NCI-H226 (cell line): ENCODE results near the gene PCCA.
"Not testable (repeated sequence)": the region's sequence is repeated elsewhere in the genome, so short reads cannot be mapped to it uniquely, and the experiment has no call there.

Experiments used
- DNase-seq: peaks from one replicate; pipeline ENCODE4 v3.0.0-alpha.2; 2015

Gene PCCA

DNA sequence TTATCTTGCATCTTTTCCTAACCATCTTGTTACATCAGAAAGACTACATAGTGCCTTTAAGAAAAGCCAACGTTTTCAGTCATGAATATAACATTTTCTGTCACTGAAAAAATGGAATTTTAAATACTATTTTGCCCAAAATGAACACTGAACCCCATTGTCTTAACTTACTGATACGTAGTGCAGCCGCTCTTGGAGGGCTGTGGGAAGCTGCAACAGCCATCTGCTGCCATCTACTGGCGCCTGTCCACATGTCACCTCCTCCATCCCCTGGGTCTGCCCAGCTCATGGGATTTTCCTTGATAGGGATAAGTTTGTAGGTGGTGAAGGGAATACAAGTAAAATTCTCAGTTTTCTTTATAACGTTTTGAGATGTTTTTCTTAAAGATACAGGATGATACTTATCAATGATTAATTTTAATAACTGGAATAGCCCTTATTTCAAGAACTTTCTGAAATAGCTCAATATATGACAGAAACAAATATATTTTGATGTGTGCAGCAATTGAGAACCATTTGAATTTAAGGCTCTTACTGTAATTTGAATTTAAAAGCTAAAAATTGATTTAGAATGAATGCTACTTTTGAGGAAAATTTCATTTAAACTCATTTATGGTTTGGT is 426.0 kb downstream of the PCCA start:
- peak; percentile 38 for DNase-seq

DNA sequence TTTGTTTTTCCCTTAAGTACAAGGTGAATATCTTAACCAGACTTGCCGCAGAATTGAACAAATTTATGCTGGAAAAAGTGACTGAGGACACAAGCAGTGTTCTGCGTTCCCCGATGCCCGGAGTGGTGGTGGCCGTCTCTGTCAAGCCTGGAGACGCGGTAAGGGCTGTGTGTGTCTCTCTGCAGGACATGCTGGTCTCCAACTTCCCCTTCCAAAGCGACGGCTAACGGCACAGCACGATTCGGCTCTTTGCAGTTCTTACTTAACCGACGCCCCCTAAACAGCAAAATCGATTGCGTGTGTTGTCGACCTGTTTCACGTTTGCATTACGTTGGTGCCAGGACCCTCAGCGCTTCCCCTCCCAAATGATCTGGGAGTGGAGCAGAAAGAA is 426.5 kb downstream of the PCCA start:
- no peak for DNase-seq

DNA sequence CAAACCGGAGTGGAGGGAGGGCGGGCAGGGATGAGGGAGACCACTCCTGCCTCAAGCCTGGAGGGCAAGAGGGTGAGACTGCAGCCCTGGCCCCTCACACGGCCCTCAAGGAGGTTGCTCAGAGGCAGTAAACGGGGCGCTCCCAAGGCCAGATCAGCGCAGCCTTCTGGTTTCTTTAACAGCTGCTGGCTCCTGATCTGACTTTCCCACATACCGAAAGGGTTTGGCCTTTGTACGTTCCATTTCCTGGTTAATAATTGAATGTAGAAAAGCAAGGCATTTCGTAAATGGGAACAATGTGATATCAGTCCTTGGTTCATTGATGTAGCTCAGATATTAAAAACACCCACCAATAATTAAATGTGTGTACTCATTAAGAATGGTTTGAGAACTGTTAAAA is 428.2 kb downstream of the PCCA start:
- DNase-seq, result no peak

DNA sequence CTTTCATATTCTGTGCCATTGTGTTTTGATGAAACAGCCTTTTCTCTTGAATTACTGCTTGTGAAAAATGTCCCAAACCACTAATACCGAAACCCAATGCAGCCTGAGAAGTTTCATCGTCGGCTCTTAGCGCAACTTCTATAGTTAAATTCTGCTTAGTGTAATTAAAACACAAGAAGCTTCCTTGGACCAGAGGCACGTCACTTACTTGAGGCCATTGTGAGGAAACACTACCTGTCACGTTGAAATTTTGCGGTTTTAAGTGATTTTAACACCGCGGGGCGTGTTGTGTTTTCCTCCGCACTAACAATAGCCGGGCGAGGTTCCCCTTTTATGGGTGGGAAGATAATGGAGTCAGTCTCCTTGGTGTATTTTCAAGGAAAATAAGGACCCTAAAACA is 428.8 kb downstream of the PCCA start:
- no peak for DNase-seq

DNA sequence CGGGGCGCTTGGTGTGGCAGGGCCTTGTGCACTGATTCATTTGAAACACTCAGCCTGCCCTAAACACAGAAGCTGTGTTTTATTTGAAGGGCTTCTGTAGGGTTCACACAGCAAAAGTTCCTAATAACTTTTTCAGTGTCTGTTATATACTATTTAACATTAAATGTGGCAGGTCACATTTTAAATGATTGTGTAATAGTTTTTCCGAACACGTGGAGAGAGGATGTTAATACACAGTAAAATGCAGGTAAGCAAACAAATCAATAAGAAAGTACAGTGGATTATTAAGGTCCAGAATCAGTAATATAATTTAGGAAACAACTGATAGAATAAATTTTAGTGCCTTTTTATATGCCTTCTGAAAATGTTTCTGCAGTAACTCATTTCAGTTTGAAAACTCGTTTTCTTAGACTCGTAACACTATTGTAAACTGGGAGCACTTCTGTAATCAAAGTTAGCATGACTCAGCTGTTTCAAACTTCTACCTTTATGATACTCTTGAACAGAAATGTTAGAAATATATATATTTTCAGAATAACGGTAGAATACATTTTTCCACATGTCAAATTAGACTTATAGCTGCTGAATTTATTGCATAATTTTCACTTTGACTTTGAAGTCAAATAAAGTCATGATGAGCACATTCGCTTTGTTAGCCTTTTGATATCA is 429.6 kb downstream of the PCCA start:
- no peak for DNase-seq

DNA sequence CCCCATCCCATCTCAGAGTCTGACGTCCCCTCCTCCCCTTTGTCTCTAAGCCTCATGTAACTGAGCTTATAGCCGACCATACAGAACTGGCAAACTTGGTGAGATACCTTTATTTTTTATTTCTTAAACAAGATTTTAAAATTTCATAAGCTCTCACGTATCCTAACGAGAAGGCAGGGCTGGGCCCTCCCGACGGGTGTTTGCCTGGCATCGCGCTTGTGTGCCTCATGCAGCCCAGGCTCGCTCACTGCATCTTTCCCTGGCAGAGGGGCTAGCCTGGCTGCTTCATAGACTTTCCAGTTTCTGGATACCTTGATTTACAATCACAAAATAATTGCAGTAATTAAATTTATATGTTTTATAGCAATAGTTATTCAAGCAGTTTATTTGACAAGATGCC is 430.7 kb downstream of the PCCA start:
- DNase-seq, result no peak

DNA sequence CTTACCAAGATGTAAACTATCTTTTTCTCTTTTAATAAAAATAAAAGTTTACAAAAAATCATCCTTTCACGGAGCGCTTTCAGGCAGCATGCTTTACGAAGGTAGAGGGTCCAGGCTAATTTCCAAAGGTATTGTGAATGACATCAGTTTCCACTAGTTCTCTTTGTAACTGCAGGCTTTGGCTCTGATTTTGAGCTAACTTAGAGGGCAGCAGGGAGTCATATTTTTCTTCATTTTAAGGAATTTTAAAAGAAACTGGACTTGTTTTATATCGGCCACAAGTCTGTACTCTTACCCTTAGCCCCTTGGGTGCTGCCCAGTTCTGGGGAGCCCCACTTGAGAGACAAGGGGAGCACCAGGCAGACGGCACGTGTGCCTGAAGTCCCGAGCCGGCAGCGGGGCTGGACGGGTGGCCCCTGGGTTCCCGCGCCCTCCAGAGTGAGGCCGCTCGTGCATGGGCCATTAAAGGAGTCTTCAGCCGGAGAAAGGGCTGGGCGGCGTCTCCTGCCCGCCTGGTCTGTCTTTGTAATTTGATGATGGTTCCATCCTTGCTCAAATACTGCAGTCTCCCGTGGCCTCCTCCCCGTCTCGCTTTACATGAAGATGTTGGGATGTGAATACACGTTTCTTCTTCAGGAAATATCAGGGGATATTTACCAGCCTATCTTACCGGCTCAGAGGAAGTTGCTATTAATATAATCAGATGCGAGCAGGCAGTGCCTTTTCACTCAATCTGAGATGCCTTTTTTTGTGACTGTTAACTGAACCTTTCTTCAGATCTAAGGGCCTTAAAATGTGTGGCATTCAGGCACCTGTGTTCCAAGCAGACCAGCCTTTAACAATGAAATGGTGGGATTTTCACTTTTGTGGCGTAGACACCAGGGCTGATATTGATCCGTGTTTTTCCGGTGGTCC is 432.3 kb downstream of the PCCA start:
- no peak for DNase-seq

DNA sequence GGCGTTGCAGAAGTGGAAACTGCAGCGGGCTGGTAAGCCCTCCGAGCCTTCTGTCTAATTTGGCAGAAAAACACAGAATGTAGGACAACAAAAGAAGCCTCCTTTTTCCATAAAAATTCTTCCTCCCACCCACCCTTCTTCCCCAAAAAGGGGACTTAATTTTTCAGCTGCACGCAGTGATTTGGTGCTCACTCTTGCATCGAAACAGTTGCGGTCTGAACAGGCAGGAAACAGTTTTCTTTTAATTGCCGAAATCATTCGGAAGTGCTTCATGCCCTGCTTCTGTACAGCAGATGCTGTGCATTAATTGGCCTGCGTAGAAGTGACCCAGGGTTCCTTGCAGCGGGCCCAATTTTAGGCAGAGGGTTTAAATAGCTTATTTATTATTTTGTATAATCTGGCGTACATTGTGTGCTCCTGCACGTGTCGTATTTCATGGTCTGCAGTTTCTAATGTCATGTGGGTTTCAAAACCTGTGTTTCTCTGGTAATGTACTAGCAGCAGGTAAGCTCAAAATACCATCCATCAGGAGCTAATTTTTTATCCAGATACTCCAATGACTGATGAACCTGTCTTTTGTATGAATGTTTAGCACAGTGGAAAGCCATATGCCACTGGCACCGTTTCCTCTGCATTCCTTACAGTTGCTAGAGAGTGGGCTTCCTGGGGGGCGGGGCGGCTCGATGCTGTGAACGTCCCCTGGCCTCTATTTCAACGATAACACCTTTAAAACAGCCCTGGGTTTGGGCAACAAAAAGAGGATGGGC is 433.1 kb downstream of the PCCA start:
- no peak for DNase-seq

DNA sequence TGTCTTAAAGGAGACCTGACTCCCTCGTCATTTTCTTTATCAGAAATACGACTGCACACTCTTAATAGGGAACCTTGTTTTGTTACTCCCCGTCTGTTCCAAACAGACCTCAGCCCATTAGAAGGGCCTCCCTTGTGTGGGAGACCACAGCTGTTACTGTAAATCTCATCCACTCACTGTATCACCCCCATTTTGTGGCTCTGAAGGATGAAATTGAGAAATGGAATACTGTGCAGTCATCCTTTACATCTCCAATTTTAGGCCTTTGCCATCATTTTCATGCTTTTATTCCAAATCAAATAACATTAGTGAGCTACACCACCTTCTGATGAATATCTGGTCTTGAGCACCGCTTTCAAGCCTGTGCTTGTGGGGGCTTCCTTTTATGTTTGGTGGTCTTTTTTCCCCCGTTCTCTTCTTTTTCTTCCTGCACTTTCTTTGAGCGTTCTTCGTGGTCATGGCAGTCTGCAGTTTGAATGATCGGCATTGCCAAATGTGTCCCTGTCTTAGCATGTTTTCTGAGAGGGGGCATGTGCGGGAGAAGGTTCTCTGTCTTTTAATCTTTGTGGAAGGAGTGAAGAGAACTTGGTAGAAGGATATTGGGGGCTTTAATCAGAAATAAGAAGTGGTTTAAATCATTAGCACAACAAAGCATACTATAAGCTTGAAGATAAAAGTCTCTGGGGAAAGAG is 433.9 kb downstream of the PCCA start:
- DNase-seq, result no peak

DNA sequence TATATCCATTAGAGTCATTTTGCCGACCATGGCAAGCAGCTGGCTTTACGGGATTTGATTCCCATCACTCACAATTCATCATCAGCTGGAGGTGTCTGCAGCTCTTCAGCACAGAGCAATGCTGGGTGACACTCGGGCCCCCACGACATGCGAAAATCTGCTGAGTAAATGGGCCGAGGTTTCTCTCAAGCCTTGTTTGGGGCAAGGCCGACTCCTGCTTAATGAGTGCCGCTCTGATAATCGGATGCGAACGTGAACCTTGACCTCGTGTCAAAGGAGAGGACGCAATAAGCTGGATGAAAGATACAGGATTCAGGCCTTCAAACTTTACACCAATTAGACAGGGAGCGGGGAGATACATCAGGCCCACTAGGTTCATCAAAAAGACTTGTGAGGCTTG is 434.5 kb downstream of the PCCA start:
- DNase-seq, result no peak

DNA sequence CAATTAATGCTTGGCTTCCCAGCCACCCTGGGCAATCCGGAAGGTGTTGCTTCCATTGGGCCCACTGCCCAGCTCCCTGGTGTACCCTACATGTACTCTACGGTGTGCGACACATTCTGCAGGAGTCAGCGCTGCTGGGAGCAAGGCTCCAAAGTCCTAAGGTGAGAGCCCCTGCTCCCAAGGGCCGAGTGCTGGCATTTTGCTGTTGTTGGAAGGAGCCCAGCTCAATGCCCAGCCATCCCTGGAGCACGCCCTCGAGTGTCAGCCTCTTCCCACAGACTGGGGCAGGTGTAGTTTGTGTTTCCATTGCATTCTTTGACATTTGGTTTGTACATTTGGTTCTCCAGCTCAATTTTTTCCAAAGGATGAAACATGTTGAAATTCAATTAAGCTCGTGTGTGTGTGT is 435.1 kb downstream of the PCCA start:
- no peak for DNase-seq

DNA sequence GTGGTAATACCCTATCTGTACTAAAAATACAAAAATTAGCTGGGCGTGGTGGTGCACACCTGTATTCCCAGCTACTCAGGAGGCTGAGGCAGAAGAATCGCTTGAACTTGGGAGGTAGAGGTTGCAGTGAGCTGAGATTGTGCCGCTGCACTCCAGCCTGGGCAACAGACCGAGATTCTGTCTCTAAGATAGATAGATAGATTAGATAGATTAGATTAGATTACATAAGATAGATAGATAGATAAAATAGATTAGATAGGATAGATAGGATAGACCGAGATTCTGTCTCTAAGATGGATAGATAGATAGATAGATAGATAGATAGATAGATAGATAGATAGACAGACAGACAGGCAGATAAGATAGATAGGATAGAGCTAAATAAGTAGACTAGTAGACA is 435.8 kb downstream of the PCCA start:
- not testable (repeated sequence) for DNase-seq

DNA sequence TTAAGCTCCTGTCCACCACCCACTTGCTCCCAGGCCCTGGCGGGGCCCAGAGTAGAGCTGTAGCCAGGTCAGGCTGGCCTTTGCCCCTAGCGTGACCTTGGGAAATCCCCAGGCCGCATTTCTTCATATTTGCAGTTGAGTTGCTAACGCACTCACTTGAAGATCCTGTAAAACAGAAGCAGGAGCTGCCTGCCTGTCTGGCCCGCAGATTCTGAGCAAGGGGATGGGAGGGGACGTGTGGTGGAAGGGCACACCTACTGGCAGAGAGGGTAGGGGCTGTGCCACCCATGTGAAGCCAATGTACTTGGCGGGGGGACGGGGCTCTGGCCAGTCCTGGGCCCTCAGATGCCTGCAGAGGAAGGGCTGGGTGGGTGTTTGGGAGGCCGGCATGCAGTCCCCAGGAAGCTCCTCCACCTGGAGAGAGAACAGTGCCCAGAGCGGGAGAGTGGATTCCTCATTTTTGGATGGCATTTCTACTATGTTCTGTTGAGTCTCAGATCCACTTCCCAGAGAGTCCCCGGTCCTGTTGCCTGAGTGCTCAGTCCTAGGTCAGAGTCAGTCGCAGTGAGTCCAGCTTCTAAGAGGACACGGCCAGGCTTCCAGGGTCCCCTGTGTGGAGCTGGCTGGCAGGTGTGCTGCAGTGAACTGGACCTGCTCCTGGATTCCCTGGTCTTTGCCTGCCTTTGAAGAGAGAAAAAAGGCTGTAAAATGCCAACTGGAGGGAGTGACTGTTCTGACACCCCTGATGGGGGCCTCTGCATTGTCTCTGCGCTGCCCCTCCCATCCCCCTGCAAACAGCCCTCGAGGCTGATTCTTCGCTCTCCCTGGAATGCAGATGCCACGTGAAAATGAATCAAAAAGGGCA is 436.8 kb downstream of the PCCA start:
- DNase-seq, result no peak

DNA sequence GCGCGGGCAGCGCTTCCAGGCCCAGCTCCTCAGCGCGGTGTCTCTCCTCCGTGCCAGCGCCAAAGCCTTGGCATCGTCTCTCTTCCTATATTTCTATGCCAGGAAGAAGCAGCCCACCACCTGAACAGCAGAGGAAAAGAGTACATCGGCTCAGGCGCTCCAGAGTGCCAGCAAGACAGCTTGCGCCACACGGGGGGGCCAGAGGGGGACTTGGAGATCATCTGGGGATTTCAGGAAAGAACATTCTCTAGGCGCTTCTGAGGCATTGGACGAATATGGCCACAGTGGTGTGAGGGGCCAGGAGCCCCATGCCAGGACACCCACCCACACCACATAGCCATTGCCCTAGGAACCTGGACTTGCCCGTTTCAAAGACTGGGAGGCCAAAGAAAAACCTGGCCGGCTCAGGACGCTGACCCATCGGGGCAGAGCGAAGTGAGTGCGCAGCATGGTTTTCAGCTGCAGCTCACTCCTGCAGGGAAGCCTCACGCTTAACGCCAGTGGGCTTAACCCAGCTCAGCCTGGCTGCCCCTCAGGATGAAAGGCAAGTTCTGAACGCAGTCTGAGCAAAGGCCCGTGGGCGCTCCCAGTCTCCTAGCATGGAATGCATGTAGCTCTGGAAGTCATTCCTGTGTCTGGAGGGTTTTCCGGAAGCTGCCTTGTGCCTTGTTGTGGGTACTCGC is 437.6 kb downstream of the PCCA start:
- no peak for DNase-seq

DNA sequence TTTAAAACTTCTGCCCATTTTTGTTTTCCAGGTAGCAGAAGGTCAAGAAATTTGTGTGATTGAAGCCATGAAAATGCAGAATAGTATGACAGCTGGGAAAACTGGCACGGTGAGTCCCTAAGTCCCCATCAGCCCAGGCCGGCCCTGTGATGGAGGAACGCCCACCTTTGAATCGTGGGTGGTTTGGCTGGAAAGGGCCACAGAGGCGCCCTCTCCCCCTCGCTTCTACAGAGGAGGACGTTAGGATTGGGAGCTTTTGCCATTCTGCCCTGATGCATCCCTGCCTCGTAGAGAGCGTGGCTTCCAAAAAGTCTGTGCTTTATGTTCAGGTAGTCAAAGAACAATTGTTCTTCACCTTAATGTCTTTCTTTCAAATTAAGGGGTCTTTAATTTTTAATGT is 438.8 kb downstream of the PCCA start:
- DNase-seq, result no peak

DNA sequence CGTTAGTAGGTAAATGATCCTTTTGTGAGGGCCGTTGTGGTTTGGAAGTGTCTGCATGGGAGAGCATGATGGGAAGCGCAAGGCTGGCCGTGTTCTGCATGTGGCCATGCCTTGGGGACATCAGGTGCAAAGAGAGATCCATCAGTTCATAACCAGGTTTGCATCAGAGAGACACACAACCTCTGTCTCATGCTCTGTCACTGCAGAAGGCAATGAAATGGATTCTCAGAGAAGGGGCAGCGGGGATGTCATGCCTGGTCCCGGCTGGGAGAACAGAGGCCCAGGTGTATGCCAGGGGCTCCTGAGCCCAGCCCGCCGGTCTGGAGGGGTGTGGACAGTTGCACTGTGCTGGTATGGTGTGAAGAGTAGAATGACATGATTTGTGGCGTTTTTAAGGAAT is 439.5 kb downstream of the PCCA start:
- DNase-seq, result no peak

DNA sequence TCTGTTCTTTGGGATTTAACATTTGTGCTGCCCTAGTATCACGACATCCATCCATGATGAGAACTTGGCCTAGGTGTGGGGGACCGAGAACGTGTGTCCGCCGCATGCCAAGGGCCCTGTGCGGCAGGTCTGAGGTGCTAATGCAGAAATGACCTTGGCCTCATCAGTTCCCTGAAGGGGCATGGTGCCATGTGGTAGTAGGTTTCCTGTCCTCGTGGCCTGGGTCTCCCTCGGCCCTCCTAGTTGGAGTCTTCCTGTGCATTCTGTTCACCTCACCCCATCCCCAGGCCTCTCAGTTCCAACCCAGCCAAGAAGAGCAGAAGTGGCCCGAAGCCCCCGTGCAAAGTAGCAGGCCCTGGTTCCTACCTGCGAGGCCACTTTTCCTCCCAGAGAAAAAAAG is 439.9 kb downstream of the PCCA start:
- DNase-seq, result no peak

DNA sequence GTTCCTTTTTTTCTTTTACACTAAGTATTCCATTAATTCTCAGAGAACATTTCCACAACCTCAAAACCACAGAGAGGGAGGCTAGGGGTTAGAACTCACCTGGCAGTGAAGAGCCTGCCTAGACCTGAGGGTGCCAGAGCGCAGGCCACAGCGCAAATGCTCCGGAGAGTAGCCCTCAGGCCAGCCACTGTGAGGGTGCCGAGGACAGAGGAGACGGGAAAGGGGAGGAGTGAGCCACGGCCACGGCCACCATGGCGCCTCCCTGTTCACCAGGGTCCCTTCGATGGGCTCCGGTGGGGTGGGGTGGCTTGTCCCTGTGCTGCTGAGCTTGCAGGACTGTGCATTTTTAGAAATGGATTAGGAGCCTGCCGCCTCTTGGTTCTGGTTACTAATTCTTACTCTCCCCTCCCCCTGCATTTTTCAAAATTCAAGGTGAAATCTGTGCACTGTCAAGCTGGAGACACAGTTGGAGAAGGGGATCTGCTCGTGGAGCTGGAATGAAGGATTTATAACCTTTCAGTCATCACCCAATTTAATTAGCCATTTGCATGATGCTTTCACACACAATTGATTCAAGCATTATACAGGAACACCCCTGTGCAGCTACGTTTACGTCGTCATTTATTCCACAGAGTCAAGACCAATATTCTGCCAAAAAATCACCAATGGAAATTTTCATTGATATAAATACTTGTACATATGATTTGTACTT is 440.9 kb downstream of the PCCA start:
- no peak for DNase-seq

DNA sequence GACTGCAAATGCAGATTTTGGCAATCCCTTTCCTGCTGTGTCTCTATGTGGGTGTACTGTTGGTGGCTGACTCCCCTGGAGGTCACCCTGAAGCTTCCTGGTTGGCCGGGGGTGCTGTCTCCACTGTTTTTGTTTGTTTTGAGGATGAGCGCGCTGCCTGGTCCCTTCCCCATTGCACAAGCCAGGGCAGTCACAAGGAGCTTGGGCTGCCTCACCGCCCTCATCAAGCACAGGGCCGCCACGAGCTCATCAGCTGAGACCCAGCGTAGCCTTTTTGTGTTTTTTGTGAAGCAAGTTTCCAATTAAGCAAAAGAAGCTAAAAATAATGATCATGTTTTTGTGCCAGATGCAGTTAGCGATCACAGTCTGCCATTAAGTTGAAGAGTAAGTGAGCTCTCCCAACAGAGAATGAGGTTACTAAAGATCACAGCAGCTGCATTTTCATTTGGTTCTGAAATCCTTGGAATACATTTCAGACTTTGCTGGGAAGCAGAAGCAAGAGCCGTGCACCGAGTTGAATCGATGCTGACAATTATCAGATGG is 441.8 kb downstream of the PCCA start:
- no peak for DNase-seq
